Stimulated activated CD8-positive, alpha-beta memory T cell treated with anti-CD3 and anti-CD28 coated beads, Interleukin-2, amount 100 ng/mL, for 48 hours (primary cell): ENCODE results near the gene WDR33.
A peak's percentile ranks its signal among the peaks of the same experiment; 100 is the strongest.
"Not testable (repeated sequence)": the region's sequence is repeated elsewhere in the genome, so short reads cannot be mapped to it uniquely, and the experiment has no call there.

Experiments
- DNase-seq, 2 donors: peaks; one replicate each; pipeline ENCODE4 v3.0.0-alpha.2; 2020; ENCODE audit warnings: low read depth in 2 of 2

WDR33 gene

GRCh38 chr2:127810619-127811396 lies at the start of gene WDR33:
Gene WDR33 (minus strand): TSS chr2:127811171. CDS start chr2:127770981, 40,190 bp downstream.
- peak; percentile 91 for DNase-seq

- no peak for DNase-seq
Observed at GRCh38 chr2:127860130-127860529, 49.2 kb upstream of the WDR33 start.

- peak; percentile 16 to 33 for DNase-seq
Observed at GRCh38 chr2:127859712-127860085, 48.7 kb upstream of the WDR33 start.

- DNase-seq: no peak
Observed at GRCh38 chr2:127857265-127857808, 46.4 kb upstream of the WDR33 start.

GRCh38 chr2:127853671-127854070 lies 42.7 kb upstream of the WDR33 start:
- no peak for DNase-seq

GRCh38 chr2:127852388-127852787 lies 41.4 kb upstream of the WDR33 start:
- DNase-seq: no peak

- no peak for DNase-seq
Observed at GRCh38 chr2:127847931-127848330, 37.0 kb upstream of the WDR33 start.

GRCh38 chr2:127844973-127845372 lies 34.0 kb upstream of the WDR33 start:
- DNase-seq: no peak

- no peak for DNase-seq
Observed at GRCh38 chr2:127843677-127844076, 32.7 kb upstream of the WDR33 start.

- no peak for DNase-seq
Observed at GRCh38 chr2:127841466-127842178, 30.7 kb upstream of the WDR33 start.

GRCh38 chr2:127840893-127841292 lies 29.9 kb upstream of the WDR33 start:
- DNase-seq: no peak

- DNase-seq: no peak
Observed at GRCh38 chr2:127834951-127835350, 24.0 kb upstream of the WDR33 start.

GRCh38 chr2:127829845-127830246 lies 18.9 kb upstream of the WDR33 start:
- peak; percentile 28 to 33 for DNase-seq

GRCh38 chr2:127826708-127827107 lies 15.7 kb upstream of the WDR33 start:
- not testable (repeated sequence) for DNase-seq

GRCh38 chr2:127826047-127826446 lies 15.1 kb upstream of the WDR33 start:
- no peak for DNase-seq

- DNase-seq: no peak
Observed at GRCh38 chr2:127820080-127820668, 9.2 kb upstream of the WDR33 start.

GRCh38 chr2:127818794-127819425 lies 7.9 kb upstream of the WDR33 start:
- DNase-seq: no peak

- DNase-seq: no peak
Observed at GRCh38 chr2:127818241-127818640, 7.3 kb upstream of the WDR33 start.

- no peak for DNase-seq
Observed at GRCh38 chr2:127814677-127815076, 3.7 kb upstream of the WDR33 start.

GRCh38 chr2:127812441-127812840 lies 1.5 kb upstream of the WDR33 start:
- not testable (repeated sequence) for DNase-seq

GRCh38 chr2:127811397-127812321 lies 688 bp upstream of the WDR33 start:
- DNase-seq: no peak
